CD4-positive, alpha-beta T cell treated with Interleukin-4 for 4 hours (primary cell): ENCODE results near the gene MYO9B.
"Not testable (repeated sequence)": the region's sequence is repeated elsewhere in the genome, so short reads cannot be mapped to it uniquely, and the experiment has no call there.

Experiments used
- DNase-seq: peaks from one replicate; pipeline ENCODE4 v3.0.0-alpha.2; 2020

MYO9B gene

GRCh38 chr19:17121736-17122293 is 46.2 kb downstream of the MYO9B start:
- no peak for DNase-seq

GRCh38 chr19:17123041-17123440 is 47.5 kb downstream of the MYO9B start:
- no peak for DNase-seq

- no peak for DNase-seq
Observed at GRCh38 chr19:17124025-17124424, 48.4 kb downstream of the MYO9B start.

GRCh38 chr19:17125062-17125727 is 49.6 kb downstream of the MYO9B start:
- peak; percentile 73 for DNase-seq

- DNase-seq, result peak; percentile 81
Observed at GRCh38 chr19:17125728-17126677, 50.4 kb downstream of the MYO9B start.

GRCh38 chr19:17127671-17128070 is 52.1 kb downstream of the MYO9B start:
- no peak for DNase-seq

- no peak for DNase-seq
Observed at GRCh38 chr19:17128403-17128802, 52.8 kb downstream of the MYO9B start.

GRCh38 chr19:17128820-17129219 is 53.2 kb downstream of the MYO9B start:
- no peak for DNase-seq

- no peak for DNase-seq
Observed at GRCh38 chr19:17129377-17129776, 53.8 kb downstream of the MYO9B start.

GRCh38 chr19:17135001-17135853 is 59.6 kb downstream of the MYO9B start:
- DNase-seq, result no peak

GRCh38 chr19:17136021-17136420 is 60.4 kb downstream of the MYO9B start:
- no peak for DNase-seq

GRCh38 chr19:17136617-17137016 is 61.0 kb downstream of the MYO9B start:
- DNase-seq, result no peak

GRCh38 chr19:17137417-17137816 is 61.8 kb downstream of the MYO9B start:
- DNase-seq, result no peak

GRCh38 chr19:17138052-17138846 is 62.7 kb downstream of the MYO9B start:
- not testable (repeated sequence) for DNase-seq

GRCh38 chr19:17138937-17139598 is 63.5 kb downstream of the MYO9B start:
- no peak for DNase-seq

GRCh38 chr19:17144771-17145170 is 69.2 kb downstream of the MYO9B start:
- DNase-seq, result not testable (repeated sequence)

GRCh38 chr19:17145546-17146497 is 70.2 kb downstream of the MYO9B start:
- no peak for DNase-seq

GRCh38 chr19:17148130-17148529 is 72.6 kb downstream of the MYO9B start:
- no peak for DNase-seq

GRCh38 chr19:17149393-17150135 is 74.0 kb downstream of the MYO9B start:
- no peak for DNase-seq
